GM21529 (cell line): ENCODE data around the gene HOXD4.

ENCODE experiments used
- ATAC-seq: cut with Tn5 transposase; IDR thresholded peaks from one replicate; pipeline ENCODE4 v1.9.1; 2021; ENCODE audit not compliant: unreplicated experiment

Gene HOXD4

DNA sequence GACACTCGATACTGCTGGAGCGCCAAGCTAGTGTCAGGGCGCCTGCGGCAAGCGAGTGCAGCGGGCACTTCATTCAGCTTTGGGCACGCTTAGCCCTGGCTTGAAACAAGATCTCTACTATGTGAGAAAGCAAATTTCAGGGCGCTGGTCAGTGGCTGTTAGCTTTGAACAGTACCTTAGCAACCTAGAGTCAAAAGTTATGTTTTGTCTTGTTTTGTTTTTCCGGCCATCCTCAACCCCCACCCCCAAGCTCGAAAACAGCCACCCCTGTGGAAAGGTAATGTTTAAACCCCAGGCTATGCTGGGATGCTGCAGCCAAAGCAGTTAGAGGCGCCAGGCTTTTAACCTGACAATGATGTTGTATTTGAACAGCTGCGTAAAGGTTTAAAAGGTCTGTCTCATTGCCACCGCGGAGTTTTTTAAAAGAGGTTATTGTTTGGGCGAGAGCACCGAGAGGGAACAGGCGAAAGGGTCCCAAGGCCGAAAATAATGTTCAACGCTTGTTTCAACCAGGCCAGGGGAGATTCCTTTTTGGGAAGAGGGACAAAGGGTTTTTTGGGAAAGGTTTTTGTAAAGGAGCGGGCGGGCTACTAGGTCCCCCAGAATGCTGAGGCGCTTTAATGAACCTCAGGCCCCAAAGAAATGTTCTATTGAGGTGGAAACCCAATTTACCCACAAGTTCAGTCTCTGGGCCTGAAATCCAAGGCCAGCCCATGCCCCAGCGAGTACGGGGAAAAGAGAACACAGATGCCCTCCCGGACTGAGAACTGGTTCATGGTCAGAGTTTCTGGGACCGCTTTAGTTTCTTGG, 37.0 kb upstream of the HOXD4 start:
- ATAC-seq: no peak

DNA sequence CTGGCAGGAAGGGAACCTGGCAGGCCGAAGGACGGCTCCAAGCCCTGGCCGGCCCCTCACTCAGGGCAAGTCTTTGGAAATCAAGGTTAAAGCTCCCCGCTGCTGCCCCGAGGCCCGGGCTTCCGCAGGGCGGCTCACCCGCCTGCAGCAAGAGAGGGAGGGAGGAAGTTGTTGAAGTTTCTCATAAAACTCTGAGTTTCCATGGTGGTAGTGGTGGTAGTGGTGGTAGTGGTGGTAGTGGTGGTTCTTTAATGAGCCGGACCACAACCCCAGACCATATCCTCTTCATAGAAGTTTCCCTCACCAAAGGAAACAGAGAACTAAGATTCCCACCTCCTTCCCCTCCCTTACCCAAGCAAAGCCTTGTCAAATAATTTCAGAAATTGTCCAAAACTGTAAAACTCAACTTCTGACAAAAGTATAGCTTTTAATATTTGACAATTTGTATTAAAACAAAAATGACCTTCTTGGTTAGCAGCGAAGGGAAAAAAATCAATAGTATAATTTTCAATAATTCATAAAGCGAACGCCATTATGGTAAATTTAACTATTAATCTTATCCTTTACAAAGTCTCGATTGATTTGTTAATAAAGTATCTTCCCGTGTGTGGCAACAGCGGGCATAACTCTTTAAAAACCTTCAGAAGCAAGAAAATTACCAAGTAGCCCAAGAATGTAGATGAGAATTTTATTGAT, 36.3 kb upstream of the HOXD4 start:
- no peak for ATAC-seq

DNA sequence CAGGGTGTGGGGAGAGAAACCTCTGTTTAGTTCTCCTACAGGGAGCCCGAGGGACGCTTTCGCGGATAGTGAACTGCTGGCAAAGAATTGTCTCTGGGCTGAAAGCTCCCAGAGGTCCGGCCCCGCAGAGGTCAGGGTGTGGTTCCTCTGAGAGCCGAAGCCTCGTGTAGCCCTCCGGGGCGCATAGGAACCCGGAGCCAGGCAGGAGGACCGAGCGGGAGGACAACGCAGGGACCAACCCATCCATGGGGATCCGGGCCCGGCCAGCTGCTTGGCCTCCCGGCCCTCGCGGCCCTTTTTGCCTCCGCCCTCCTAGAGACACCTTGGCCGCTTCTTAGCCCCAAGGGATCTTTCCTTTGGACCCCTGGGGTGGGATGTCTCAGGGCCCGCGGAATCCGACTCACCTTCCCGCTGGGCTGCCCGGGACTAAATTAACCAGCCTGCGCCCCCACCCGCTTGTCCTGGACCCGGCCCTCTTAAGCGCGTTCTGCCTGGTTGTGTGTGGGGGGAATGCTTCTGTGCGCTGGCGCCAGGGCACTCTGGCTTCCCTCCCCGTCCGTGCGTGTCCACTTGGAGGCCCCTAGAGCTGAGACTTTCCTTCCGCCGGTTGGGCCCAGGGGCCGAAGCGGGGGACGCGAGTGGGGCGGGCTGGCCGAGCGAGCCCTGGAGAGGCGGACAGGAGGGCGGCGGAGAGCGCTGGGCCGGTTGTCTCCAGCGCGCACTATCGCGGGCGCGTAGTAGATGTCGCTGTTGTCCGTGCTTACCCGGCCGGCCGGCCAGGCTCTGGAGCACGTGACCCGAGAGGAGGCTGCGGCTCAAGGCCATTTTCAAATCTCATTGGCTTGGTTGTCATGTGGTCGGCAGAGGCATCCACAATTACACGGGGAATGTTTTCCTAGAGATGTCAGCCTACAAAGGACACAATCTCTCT, 35.2 kb upstream of the HOXD4 start, which contains the start of gene HOXD10:
HOXD10 (plus strand) TSS at position 896 of the 931 bp plus-strand sequence. CDS start 56 bp downstream, outside the sequence.
- no peak for ATAC-seq

DNA sequence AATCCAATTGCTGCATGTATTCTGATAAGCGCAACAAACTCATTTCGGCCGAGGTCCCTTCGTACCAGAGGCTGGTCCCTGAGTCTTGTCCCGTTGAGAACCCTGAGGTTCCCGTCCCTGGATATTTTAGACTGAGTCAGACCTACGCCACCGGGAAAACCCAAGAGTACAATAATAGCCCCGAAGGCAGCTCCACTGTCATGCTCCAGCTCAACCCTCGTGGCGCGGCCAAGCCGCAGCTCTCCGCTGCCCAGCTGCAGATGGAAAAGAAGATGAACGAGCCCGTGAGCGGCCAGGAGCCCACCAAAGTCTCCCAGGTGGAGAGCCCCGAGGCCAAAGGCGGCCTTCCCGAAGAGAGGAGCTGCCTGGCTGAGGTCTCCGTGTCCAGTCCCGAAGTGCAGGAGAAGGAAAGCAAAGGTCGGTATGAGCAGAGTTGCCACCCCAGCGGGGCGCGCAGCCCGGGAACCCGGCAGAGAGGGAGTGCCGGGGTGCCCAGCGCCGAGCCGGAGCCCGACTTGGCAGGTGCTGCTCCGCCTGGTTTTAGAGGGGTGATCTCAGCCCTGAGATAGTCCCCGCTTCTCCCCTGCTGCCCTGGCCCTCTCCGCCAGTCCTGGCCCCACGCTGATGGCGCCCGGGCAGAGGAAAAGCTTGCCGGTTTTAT, 34.1 kb upstream of the HOXD4 start:
- no peak for ATAC-seq

DNA sequence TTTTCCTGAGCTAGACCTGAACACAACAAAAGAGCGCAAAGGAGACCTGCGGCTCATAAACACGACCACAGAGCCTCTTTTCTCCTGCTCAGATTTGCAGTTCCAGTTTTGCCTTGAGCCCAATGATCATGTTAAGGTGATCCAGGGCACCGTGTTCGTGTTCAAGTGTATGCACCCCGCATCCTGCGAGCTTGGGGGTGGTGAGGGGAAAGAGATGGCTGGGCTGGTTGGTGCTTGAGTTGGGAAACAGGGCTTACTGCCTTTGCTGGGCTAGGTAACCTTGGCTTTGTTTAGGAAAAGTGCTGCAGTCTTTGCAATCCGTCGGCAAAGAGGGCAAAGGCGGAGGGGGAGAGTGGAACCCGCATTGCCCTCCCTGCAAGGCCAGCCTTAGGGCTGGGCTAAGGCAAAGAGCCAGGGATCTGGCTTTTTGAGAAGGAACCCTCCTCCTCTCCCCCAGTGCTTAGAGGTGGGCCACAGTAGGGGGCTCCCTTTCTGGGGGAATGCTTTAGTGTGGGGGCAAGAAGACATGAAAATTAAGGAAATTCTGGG, 33.5 kb upstream of the HOXD4 start:
- ATAC-seq: no peak

DNA sequence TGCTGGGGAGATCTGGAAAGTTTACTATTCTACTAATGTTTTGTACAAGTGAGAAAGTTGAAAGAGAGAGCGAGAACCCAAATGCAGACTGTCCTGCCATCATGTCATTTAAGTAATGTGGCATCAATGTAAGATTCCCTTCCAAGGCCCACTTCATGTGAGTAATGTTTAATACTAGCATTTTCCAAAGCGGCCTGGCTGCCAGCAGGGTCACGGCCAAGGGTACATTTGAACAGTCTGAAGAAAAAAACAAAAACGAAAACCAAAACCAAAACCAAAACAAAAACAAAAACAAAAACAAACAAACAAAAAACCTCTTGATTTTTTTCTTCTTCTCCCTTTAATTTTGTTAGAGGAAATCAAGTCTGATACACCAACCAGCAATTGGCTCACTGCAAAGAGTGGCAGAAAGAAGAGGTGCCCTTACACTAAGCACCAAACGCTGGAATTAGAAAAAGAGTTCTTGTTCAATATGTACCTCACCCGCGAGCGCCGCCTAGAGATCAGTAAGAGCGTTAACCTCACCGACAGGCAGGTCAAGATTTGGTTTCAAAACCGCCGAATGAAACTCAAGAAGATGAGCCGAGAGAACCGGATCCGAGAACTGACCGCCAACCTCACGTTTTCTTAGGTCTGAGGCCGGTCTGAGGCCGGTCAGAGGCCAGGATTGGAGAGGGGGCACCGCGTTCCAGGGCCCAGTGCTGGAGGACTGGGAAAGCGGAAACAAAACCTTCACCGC, 32.6 kb upstream of the HOXD4 start:
- no peak for ATAC-seq

DNA sequence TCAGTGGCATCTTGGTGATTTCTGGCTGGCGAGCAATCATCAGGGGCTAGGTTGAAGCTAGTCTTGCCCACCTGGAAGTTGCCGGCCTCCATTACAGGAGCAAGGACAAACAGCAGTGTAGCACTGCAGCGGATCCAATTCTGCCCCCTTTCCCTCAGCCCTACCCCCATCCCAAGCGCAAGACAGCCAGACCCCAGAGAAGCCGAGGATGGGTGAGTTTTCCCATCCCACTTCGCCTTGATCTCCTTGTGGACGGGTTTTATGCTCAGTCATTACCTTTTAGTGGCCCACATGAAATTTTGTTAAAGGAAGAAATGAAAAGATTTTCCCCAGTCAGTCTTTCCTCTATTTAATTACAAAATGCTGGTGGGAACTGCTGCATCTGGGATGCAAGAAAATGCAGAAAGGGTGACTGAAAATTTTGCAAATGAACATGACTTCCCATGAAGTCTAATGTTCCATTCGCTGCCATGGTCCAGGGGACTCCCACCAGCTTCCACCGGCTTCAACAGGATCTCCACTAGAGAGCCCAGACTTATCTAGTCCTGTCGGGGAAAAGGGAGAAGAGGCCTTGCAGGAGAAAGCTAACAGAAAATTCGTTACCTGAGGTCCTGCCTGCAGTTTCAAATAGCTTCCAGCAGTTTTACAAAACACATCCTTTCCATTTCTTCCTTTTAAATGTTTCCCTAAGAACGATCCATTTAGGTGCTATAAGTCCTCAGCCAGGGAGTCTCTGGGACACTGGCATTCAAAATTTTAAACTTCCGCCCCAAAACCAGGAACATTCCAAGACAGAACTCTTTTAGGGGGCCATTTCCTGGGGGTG, 30.8 kb upstream of the HOXD4 start:
- ATAC-seq: no peak

DNA sequence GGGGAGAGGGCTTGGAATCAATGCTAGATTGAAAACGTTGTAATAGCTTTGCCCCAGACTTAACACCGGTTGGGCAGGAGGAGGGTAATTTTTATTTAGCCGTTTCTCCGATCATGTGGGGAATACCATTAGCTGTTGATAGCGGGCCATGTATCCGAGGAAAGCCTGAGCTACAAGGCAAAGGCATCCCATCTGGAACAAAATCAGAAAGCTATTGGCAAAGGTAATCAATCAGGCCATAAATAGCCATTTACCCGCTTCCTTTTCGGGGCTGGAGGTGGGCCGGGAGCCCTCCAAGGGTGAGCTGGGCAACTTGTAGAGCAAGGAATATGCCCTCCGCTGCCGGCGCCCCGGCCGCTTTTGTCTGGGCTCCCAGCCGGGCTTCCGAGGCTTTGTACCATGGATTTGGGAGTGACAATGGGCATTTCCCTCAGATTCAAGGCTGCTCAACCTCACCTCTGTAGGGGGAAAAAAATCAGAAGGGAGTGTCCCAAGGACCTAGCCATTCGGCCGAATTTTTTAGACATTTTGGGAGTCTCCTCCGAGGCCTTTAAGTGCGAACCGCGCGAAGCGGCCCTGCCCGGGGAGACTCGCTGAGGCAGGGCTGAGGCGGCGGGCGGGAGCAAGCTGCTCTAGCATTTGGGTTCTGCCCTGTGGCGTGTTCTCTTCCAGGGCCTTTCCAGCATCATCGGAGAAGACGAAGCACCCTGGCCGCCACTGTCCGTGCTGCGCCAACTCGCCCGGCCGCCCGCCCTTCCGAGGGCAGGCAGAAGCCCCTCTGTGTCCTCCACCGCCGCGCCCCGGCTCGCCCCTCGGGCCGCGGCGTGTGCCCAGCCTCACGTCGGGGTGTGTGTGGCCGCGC, 29.9 kb upstream of the HOXD4 start:
- ATAC-seq: no peak

DNA sequence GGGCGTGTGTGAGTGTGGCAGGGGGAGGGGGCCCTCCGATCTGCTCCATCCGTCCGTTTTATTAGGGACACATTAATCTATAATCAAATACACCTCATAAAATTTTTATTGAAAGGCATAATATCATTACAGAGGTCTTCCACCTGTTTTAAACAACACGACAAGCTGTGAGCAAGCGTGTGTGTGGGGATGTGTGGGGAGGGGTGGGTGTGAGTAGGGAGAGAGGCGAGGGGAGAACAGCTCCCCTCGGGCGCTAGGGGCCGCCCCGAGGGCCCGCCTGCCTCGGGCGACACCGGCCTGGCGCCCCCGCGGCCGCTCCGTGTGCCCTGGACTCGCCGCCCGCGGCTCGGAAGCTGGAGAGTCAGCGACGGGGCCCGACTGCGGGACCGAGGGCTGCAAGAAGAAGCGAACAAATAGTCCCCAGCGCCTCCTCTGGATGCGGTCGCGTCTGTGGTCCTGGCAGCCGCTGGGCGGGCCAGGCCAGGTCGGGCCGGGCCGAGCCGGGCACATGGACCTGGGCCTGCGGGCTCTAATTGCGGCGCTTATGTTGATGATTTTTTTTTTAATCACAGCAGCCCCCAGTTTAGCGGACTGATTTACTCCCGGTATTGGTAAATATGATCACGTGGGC, 29.2 kb upstream of the HOXD4 start:
- ATAC-seq: no peak

DNA sequence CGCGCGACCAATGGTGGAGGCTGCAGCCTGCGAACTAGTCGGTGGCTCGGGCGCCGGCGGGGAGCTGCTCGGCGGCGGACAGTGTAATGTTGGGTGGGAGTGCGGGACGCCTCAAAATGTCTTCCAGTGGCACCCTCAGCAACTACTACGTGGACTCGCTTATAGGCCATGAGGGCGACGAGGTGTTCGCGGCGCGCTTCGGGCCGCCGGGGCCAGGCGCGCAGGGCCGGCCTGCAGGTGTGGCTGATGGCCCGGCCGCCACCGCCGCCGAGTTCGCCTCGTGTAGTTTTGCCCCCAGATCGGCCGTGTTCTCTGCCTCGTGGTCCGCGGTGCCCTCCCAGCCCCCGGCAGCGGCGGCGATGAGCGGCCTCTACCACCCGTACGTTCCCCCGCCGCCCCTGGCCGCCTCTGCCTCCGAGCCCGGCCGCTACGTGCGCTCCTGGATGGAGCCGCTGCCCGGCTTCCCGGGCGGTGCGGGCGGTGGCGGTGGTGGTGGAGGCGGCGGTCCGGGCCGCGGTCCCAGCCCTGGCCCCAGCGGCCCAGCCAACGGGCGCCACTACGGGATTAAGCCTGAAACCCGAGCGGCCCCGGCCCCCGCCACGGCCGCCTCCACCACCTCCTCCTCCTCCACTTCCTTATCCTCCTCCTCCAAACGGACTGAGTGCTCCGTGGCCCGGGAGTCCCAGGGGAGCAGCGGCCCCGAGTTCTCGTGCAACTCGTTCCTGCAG, 28.5 kb upstream of the HOXD4 start, which contains the start of gene HOXD9:
HOXD9 (plus strand) TSS at position 37 of the 728 bp plus-strand sequence; CDS start at position 87, 50 bp downstream.
- no peak for ATAC-seq

DNA sequence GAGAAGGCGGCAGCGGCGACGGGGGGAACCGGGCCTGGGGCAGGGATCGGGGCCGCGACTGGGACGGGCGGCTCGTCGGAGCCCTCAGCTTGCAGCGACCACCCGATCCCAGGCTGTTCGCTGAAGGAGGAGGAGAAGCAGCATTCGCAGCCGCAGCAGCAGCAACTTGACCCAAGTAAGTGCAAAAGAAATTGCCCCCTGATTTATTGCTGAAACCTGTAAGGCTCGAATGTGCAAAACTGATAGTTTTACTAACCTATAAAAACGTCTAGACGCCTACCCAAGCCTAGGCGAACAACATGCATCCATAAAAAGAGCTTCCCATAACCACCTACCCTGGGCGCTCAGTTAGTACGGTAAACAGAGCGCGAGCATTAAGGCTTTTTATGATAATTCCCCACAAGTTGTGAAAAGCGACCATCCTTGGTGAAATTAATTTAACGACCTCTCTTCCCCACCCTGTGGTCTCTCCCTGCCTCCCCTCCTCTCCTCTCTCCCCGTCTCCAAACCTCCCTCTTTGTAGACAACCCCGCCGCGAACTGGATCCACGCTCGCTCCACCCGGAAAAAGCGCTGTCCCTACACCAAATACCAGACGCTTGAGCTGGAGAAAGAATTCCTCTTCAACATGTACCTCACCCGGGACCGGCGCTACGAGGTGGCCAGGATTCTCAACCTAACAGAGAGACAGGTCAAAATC, 27.8 kb upstream of the HOXD4 start:
- no peak for ATAC-seq

DNA sequence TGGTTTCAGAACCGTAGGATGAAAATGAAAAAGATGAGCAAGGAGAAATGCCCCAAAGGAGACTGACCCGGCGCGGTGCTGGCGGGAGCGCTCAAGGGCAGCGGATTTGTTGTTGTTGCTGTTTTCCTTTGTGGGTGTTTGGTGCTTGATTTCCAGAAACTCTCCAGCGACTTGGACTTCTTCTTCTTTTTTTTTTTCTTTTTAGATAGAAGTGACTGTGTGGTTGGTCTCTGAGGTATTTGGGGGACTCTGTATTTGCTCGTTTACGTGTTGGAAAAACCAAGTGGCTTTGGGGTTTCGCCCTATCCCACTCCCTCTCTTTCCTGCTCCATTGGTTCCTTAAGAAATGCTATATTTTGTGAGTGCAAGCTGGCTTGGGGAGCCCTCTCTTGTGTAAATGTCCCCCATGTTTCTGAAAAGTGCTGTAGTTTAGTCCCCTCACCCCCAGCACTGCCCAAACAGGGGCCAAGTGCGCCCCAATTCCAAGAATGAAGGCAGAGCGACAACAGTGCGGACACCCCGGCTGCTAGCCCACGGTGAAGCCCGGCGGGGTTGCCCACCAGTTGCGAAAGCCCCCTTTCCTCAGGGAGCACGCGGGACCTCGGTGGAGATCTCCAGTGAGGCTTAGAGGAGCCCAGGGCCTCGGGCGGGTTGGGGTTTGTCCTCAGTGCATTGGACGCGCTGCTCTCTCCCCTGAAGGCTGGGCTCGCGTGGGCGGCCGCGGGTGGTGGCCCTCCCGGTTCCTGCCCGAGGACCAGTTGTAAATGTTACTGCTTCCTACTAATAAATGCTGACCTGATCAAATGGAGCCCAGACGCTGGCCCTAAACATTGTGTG, 27.0 kb upstream of the HOXD4 start:
- no peak for ATAC-seq

DNA sequence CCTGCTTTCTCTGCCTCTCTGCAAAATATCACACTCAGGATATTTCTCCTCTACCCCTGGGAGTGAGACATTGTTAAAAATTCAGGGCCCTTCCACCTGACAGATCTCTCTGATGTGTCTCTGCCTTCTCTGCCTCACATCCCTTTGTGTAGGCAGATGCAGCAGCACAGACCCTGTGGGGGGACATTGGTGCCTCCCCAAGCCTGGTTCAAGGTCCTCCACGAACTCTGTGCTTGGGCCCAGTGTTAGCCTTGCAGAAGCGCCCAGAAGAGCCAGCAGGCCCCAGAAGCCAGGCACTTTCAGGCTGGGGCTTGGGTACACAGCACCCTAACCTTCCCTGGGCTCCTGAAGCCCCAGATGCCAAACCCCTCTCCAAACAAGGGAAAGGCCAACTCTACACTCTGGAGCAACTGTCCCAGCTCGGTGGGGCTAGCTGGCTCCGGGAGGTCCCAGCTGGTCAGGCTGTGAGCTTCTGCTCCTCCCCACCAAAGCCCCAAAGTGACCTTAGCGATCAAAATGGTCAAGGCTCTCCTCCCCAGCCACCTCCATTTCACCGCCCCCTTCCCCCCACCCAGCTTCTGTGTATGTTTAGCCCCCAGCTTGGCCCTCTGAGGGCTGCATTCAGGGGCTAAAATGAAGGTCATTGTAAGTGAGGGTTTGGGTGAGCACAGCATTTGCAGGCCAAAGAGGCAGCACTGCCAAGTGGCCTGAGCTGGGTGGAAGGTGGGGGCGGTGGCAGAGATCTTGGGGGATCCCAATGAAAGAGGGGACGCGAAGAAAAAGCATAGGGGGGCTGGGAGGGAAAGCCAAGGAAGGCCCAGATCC, 26.2 kb upstream of the HOXD4 start:
- no peak for ATAC-seq

DNA sequence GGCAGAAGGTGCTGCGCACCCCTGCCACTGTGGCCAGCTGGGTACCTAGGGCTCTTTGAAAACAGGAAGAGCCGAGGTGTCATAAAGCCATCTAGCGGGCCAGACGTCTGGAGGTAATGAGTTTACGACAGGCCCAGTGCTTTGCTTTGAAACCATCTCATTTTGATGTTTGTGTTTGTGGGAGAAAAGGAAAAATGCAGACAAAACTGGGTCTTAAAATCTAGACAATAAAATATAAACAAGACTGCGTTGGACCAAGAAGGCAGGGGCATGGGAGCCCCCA, 25.6 kb upstream of the HOXD4 start:
- ATAC-seq: no peak
